Central memory CD8-positive, alpha-beta T cell (primary cell): ENCODE data around the gene MYO9B.
"Not testable (repeated sequence)": the region's sequence is repeated elsewhere in the genome, so short reads cannot be mapped to it uniquely, and the experiment has no call there.

ENCODE experiments used
- ATAC-seq: fragments of 150-1000 bp; cut with Tn5 transposase; replicated peaks from 2 replicates; pipeline ENCODE4 v1.10.0; 2022; ENCODE audit warnings: mild to moderate bottlenecking, moderate FRiP score, moderate number of reproducible peaks; ENCODE audit not compliant: poor library complexity, severe bottlenecking; ENCODE audit errors: extremely low read depth
- DNase-seq, 2 donors: peaks; one replicate each; pipeline ENCODE4 v3.0.0; 2021; ENCODE audit warnings: low spot score in 2 of 2
- H3K27ac Mint-ChIP-seq: one replicate; pipeline ENCODE4 v1.8.0; 2022; ENCODE audit warnings: low read depth, mild to moderate bottlenecking, moderate library complexity, mixed read lengths
- H3K27me3 Mint-ChIP-seq: one replicate; pipeline ENCODE4 v1.8.0; 2022; ENCODE audit warnings: mixed read lengths
- H3K36me3 Mint-ChIP-seq: one replicate; pipeline ENCODE4 v1.8.0; 2022; ENCODE audit warnings: mild to moderate bottlenecking, moderate library complexity, mixed read lengths; ENCODE audit not compliant: insufficient read depth
- H3K4me1 Mint-ChIP-seq: one replicate; pipeline ENCODE4 v1.8.0; 2022; ENCODE audit warnings: mixed read lengths
- H3K4me3 Mint-ChIP-seq: one replicate; pipeline ENCODE4 v1.8.0; 2022; ENCODE audit warnings: mild to moderate bottlenecking, moderate library complexity, mixed read lengths
- H3K9me3 Mint-ChIP-seq: one replicate; pipeline ENCODE4 v1.8.0; 2022; ENCODE audit warnings: mixed read lengths

Gene MYO9B

GRCh38 chr19:17128820-17129219, 53.2 kb downstream of the MYO9B start:
- DNase-seq (no peak), ATAC-seq (no peak)
- H3K27ac Mint-ChIP-seq, result peak overlapping the region; percentile 68
- peaks cover 42% of the 10 kb centered on the region for H3K36me3 Mint-ChIP-seq
- no peak overlapping the region for H3K4me3 Mint-ChIP-seq
- no peaks in the 10 kb centered on the region for H3K27me3 Mint-ChIP-seq
- H3K4me1 Mint-ChIP-seq, result peaks cover 41% of the 10 kb centered on the region
- H3K9me3 Mint-ChIP-seq, result no peaks in the 10 kb centered on the region

- Mint-ChIP-seq H3K4me3 (no peak overlapping the region), H3K9me3 (no peaks in the 10 kb centered on the region), H3K27ac (peak overlapping the region; percentile 68), H3K27me3 (no peaks in the 10 kb centered on the region), H3K36me3 (peaks cover 43% of the 10 kb centered on the region), H3K4me1 (peaks cover 37% of the 10 kb centered on the region)
- DNase-seq, result no peak
- ATAC-seq, result no peak
Observed at GRCh38 chr19:17129377-17129776, 53.8 kb downstream of the MYO9B start.

DNA sequence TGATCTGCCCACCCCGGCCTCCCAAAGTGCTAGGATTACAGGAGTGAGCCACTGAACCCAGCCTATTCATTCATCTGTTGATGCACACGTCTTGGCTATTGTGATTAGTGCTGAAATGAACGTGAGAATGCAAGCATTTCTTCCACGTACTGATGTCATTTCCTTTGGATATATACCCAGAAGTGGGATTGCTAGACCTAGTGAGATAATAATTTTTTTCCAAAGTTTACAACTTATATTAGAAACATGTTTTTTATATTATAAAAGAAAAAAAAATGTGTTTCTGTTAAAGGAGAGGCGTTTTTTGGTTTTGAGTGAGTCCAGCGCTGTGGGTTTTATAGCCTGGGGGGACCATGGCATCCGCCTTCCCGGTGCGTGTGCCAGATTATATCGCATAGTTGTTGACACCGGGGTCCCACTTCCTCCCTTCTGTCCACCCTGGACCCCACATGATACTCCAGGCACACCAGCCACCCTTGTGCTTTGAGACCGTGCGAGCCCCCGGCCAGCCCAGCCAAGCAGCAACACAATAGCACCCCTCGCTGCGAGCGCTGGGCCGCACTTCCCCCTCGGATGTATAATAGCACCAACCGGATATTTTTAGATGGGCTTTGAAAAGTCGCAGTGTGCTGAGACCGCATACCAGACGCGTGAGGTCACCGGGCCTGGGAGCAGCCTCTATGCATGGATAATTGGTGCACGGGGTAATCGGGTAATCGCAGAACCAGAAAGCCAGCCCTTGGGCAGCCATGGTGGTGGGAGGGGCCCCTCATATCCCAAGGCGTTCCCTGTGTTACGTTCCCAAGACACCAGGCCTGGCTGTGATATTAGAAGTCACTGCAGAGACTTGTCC, 59.6 kb downstream of the MYO9B start:
- Mint-ChIP-seq H3K27ac (no peak overlapping the region), H3K9me3 (no peaks in the 10 kb centered on the region), H3K4me1 (peaks cover 16% of the 10 kb centered on the region), H3K27me3 (no peaks in the 10 kb centered on the region), H3K4me3 (no peak overlapping the region), H3K36me3 (peaks cover 12% of the 10 kb centered on the region)
- DNase-seq, result no peak
- peak; percentile 54 for ATAC-seq

- Mint-ChIP-seq H3K4me1 (peaks cover 14% of the 10 kb centered on the region), H3K36me3 (peaks cover 9% of the 10 kb centered on the region), H3K27ac (peak overlapping the region; percentile 25)
Observed at GRCh38 chr19:17136021-17136420, 60.4 kb downstream of the MYO9B start.

GRCh38 chr19:17136617-17137016, 61.0 kb downstream of the MYO9B start:
- DNase-seq (no peak), ATAC-seq (no peak)
- Mint-ChIP-seq H3K27me3 (no peaks in the 10 kb centered on the region), H3K36me3 (peaks cover 10% of the 10 kb centered on the region), H3K9me3 (no peaks in the 10 kb centered on the region), H3K27ac (no peak overlapping the region), H3K4me1 (peaks cover 18% of the 10 kb centered on the region), H3K4me3 (no peak overlapping the region)

More at GRCh38 chr19:17136021-17136420, 60.4 kb downstream of the MYO9B start:
- H3K27me3 Mint-ChIP-seq, result no peaks in the 10 kb centered on the region
- ATAC-seq (no peak), DNase-seq (no peak)
- H3K9me3 Mint-ChIP-seq, result no peaks in the 10 kb centered on the region
- H3K4me3 Mint-ChIP-seq, result no peak overlapping the region

- Mint-ChIP-seq H3K4me1 (peaks cover 19% of the 10 kb centered on the region), H3K9me3 (no peaks in the 10 kb centered on the region), H3K27me3 (no peaks in the 10 kb centered on the region), H3K36me3 (peaks cover 16% of the 10 kb centered on the region), H3K27ac (no peak overlapping the region), H3K4me3 (no peak overlapping the region)
- no peak for ATAC-seq
- DNase-seq, result no peak
Observed at GRCh38 chr19:17137417-17137816, 61.8 kb downstream of the MYO9B start.

- peaks cover 16% of the 10 kb centered on the region for H3K36me3 Mint-ChIP-seq
- H3K27me3 Mint-ChIP-seq, H3K9me3 Mint-ChIP-seq, H3K4me3 Mint-ChIP-seq, H3K27ac Mint-ChIP-seq, DNase-seq: not testable (repeated sequence)
- peak; percentile 19 for ATAC-seq
- peaks cover 19% of the 10 kb centered on the region for H3K4me1 Mint-ChIP-seq
Observed at GRCh38 chr19:17138052-17138846, 62.7 kb downstream of the MYO9B start.

DNA sequence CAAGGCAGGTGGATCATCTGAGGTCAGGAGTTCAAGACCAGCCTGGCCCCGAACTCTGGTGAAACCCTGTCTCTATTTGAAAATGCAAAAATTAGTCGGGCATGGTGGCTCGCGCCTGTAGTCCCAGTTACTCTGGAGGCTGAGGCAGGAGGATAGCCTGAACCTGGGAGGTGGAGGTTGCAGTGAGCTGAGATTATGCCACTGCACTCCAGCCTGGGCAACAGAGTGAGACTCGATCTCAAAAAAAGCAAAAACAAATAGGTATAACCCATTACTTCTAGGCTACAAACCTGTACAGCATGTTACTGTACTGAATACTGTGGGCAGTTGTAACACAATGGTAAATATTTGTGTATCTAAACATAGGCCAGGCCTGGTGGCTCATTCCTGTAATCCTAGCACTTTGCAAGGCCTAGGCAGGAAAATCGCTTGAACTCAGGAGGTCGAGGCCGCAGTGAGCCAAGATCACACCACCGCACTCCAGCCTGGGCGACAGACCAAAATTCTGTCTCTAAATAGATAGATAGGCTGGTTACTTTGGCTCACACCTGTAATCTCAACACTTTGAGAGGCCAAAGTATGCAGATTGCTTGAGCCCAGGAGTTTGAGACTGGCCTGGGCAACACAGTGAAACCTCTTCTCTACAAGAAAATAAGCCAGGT, 63.5 kb downstream of the MYO9B start:
- Mint-ChIP-seq H3K4me1 (peaks cover 19% of the 10 kb centered on the region), H3K27me3 (no peaks in the 10 kb centered on the region), H3K36me3 (peaks cover 15% of the 10 kb centered on the region), H3K27ac (no peak overlapping the region), H3K9me3 (no peaks in the 10 kb centered on the region), H3K4me3 (no peak overlapping the region)
- no peak for DNase-seq
- no peak for ATAC-seq

DNA sequence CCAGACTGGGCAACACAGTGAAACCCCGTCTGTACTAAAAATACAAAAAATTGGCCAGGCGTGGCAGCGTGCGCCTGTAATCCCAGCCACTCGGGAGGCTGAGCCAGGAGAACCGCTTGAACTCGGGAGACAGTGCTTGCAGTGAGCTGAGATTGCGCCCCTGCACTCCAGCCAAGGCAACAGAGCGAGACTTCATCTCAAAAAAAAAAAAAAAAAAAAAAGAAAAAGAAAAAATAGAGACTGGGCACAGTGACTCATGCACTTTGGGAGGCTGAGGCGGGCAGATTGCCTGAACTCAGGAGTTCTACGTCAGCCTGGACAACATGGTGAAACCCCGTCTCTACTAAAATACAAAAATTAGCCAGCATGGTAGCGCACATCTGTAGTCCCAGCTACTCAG, 69.2 kb downstream of the MYO9B start:
- ATAC-seq, H3K9me3 Mint-ChIP-seq, H3K27ac Mint-ChIP-seq, H3K4me3 Mint-ChIP-seq, H3K27me3 Mint-ChIP-seq, H3K4me1 Mint-ChIP-seq, DNase-seq: not testable (repeated sequence)
- H3K36me3 Mint-ChIP-seq, result peaks cover 26% of the 10 kb centered on the region

- DNase-seq, result no peak
- ATAC-seq, result no peak
- Mint-ChIP-seq H3K27ac (no peak overlapping the region), H3K4me3 (no peak overlapping the region), H3K9me3 (no peaks in the 10 kb centered on the region), H3K27me3 (no peaks in the 10 kb centered on the region), H3K36me3 (peaks cover 27% of the 10 kb centered on the region), H3K4me1 (peaks cover 8% of the 10 kb centered on the region)
Observed at GRCh38 chr19:17145546-17146497, 70.2 kb downstream of the MYO9B start.

GRCh38 chr19:17148130-17148529, 72.6 kb downstream of the MYO9B start:
- Mint-ChIP-seq H3K36me3 (peaks cover 33% of the 10 kb centered on the region), H3K4me3 (no peak overlapping the region), H3K9me3 (no peaks in the 10 kb centered on the region), H3K27ac (no peak overlapping the region), H3K4me1 (peaks cover 7% of the 10 kb centered on the region), H3K27me3 (no peaks in the 10 kb centered on the region)
- DNase-seq, result no peak
- ATAC-seq, result no peak
